ENCODE results near the gene GOLGA8J. TPM values are rescaled to one million over a fixed set of nuclear protein-coding genes. Genes with fewer than 3 reads are reported as not detected.

Gene GOLGA8J
- total and polyA plus RNA-seq, 4 donors = 0.06 to 0.25 TPM; not detected in 2

DNA sequence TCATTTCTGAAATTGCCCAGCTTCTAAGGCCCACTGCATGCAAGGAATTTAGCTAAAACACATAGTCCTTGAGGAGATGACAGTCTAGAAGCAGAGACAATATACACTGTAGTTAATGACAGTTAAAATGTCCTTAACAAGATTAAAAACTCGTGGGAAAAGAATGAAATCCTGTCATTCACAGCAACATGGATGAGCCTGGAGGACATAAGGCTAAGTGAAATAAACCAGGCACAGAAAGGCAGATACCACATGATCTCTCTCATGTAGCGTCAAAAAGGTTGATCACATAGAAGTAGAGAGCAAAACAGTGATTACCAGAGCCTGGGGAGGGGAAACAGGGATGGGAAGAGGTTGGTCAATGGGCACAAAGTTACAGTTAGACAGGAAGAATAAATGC is 36.3 kb upstream of the GOLGA8J start:
- WGBS = 65% methylated on average over 2 of the region's 2 CpGs
- no peak for DNase-seq (ENCODE audit: low spot score)

DNA sequence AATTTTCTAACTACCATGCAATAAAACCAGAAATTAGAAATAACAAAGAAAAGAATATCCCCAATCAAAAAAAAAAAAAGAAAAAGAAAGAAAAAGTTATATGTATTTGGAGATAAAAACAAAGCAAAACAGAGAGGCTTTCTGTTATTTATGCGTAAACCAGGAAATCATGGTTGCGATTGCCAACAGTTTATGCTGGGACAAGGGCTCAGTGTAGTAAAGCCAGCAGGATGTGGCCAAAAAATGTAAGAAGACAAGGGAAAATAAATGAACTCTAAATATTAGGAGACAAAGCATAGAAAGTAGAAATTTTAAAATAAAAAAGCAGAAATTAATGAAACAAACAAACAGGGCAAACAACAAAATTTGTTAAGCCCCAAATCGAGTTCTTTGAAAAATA is 27.2 kb upstream of the GOLGA8J start:
- Histone ChIP-seq H3K4me3 (ENCODE audit: low read depth in 1 of 3, low read length in 3 of 3) (no peak overlapping the region), H3K27me3 (ENCODE audit: control insufficient read depth in 4 of 4, insufficient read depth in 4 of 4, low read length in 3 of 4) (no peaks in the 10 kb centered on the region), H3K4me1 (ENCODE audit: control insufficient read depth in 4 of 4, insufficient read depth in 4 of 4, low read length in 3 of 4) (no peaks in the 10 kb centered on the region), H3K27ac (ENCODE audit: low read depth in 1 of 2, low read length in 2 of 2) (no peak overlapping the region), H3K9ac (ENCODE audit: low read depth in 1 of 2, low read length in 2 of 2) (no peak overlapping the region), H3K9me3 (ENCODE audit: control insufficient read depth in 4 of 4, low read length in 3 of 4) (no peaks in the 10 kb centered on the region), H3K36me3 (ENCODE audit: control insufficient read depth in 4 of 4, insufficient read depth in 3 of 4, low read depth in 1 of 4, low read length in 3 of 4) (no peaks in the 10 kb centered on the region)
- WGBS = 89% methylated on average over 3 of the region's 3 CpGs
- no peak for DNase-seq (ENCODE audit: low spot score)
- no peak for TF ChIP-seq NR2F2 (IDR thresholded peaks at IDR 0.05)
- no peak for TF ChIP-seq YY1 (IDR thresholded peaks at IDR 0.05)
- no peak for TF ChIP-seq EGR1 (IDR thresholded peaks at IDR 0.05; ENCODE audit: low read depth in 2 of 2)
- no peak for TF ChIP-seq FOXA1 (IDR thresholded peaks at IDR 0.05)
- TF ChIP-seq JUND (IDR thresholded peaks at IDR 0.05) = no peak
- TF ChIP-seq, protein P1, sequence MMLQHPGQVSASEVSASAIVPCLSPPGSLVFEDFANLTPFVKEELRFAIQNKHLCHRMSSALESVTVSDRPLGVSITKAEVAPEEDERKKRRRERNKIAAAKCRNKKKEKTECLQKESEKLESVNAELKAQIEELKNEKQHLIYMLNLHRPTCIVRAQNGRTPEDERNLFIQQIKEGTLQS (IDR thresholded peaks at IDR 0.05) = no peak
- TF ChIP-seq HNF4G (IDR thresholded peaks at IDR 0.05) = no peak
- TF ChIP-seq, protein P2, sequence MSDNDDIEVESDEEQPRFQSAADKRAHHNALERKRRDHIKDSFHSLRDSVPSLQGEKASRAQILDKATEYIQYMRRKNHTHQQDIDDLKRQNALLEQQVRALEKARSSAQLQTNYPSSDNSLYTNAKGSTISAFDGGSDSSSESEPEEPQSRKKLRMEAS (IDR thresholded peaks at IDR 0.05) = no peak
- no peak for TF ChIP-seq TAF1 (conservative IDR thresholded peaks at IDR 0.05)
- no peak for TF ChIP-seq GABPA (IDR thresholded peaks at IDR 0.05 in 1 of 2, conservative IDR thresholded peaks at IDR 0.05 in 1 of 2)
- TF ChIP-seq SP1 (IDR thresholded peaks at IDR 0.05) = no peak
- TF ChIP-seq RAD21 (IDR thresholded peaks at IDR 0.05) = no peak
- no peak for TF ChIP-seq FOXA2 (IDR thresholded peaks at IDR 0.05)
- no peak for TF ChIP-seq RXRA (IDR thresholded peaks at IDR 0.05)
- TF ChIP-seq, protein P3, sequence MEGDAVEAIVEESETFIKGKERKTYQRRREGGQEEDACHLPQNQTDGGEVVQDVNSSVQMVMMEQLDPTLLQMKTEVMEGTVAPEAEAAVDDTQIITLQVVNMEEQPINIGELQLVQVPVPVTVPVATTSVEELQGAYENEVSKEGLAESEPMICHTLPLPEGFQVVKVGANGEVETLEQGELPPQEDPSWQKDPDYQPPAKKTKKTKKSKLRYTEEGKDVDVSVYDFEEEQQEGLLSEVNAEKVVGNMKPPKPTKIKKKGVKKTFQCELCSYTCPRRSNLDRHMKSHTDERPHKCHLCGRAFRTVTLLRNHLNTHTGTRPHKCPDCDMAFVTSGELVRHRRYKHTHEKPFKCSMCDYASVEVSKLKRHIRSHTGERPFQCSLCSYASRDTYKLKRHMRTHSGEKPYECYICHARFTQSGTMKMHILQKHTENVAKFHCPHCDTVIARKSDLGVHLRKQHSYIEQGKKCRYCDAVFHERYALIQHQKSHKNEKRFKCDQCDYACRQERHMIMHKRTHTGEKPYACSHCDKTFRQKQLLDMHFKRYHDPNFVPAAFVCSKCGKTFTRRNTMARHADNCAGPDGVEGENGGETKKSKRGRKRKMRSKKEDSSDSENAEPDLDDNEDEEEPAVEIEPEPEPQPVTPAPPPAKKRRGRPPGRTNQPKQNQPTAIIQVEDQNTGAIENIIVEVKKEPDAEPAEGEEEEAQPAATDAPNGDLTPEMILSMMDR (IDR thresholded peaks at IDR 0.05; ENCODE audit: low read depth, low read length, missing input control) = no peak
- no peak for TF ChIP-seq HNF4A (conservative IDR thresholded peaks at IDR 0.05)
- TF ChIP-seq, protein P4, sequence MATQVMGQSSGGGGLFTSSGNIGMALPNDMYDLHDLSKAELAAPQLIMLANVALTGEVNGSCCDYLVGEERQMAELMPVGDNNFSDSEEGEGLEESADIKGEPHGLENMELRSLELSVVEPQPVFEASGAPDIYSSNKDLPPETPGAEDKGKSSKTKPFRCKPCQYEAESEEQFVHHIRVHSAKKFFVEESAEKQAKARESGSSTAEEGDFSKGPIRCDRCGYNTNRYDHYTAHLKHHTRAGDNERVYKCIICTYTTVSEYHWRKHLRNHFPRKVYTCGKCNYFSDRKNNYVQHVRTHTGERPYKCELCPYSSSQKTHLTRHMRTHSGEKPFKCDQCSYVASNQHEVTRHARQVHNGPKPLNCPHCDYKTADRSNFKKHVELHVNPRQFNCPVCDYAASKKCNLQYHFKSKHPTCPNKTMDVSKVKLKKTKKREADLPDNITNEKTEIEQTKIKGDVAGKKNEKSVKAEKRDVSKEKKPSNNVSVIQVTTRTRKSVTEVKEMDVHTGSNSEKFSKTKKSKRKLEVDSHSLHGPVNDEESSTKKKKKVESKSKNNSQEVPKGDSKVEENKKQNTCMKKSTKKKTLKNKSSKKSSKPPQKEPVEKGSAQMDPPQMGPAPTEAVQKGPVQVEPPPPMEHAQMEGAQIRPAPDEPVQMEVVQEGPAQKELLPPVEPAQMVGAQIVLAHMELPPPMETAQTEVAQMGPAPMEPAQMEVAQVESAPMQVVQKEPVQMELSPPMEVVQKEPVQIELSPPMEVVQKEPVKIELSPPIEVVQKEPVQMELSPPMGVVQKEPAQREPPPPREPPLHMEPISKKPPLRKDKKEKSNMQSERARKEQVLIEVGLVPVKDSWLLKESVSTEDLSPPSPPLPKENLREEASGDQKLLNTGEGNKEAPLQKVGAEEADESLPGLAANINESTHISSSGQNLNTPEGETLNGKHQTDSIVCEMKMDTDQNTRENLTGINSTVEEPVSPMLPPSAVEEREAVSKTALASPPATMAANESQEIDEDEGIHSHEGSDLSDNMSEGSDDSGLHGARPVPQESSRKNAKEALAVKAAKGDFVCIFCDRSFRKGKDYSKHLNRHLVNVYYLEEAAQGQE (IDR thresholded peaks at IDR 0.05) = no peak

More for the DNA sequence above, 36.3 kb upstream of the GOLGA8J start:
- Histone ChIP-seq H3K4me1 (ENCODE audit: control insufficient read depth in 4 of 4, insufficient read depth in 4 of 4, low read length in 3 of 4) (peaks cover 0 to 24% (median 13%) of the 10 kb centered on the region in 4 donors), H3K27me3 (ENCODE audit: control insufficient read depth in 4 of 4, insufficient read depth in 4 of 4, low read length in 3 of 4) (no peaks in the 10 kb centered on the region), H3K36me3 (ENCODE audit: control insufficient read depth in 4 of 4, insufficient read depth in 3 of 4, low read depth in 1 of 4, low read length in 3 of 4) (no peaks in the 10 kb centered on the region), H3K9ac (ENCODE audit: low read depth in 1 of 2, low read length in 2 of 2) (no peak overlapping the region), H3K27ac (ENCODE audit: low read depth in 1 of 2, low read length in 2 of 2) (no peak overlapping the region), H3K4me3 (ENCODE audit: low read depth in 1 of 3, low read length in 3 of 3) (no peak overlapping the region), H3K9me3 (ENCODE audit: control insufficient read depth in 4 of 4, low read length in 3 of 4) (no peaks in the 10 kb centered on the region)
- TF ChIP-seq SP1 (IDR thresholded peaks at IDR 0.05) = no peak
- TF ChIP-seq RAD21 (IDR thresholded peaks at IDR 0.05) = no peak
- no peak for TF ChIP-seq FOXA2 (IDR thresholded peaks at IDR 0.05)
- TF ChIP-seq HNF4G (IDR thresholded peaks at IDR 0.05) = no peak
- TF ChIP-seq, protein P5, sequence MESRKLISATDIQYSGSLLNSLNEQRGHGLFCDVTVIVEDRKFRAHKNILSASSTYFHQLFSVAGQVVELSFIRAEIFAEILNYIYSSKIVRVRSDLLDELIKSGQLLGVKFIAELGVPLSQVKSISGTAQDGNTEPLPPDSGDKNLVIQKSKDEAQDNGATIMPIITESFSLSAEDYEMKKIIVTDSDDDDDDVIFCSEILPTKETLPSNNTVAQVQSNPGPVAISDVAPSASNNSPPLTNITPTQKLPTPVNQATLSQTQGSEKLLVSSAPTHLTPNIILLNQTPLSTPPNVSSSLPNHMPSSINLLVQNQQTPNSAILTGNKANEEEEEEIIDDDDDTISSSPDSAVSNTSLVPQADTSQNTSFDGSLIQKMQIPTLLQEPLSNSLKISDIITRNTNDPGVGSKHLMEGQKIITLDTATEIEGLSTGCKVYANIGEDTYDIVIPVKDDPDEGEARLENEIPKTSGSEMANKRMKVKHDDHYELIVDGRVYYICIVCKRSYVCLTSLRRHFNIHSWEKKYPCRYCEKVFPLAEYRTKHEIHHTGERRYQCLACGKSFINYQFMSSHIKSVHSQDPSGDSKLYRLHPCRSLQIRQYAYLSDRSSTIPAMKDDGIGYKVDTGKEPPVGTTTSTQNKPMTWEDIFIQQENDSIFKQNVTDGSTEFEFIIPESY (IDR thresholded peaks at IDR 0.05) = no peak
- no peak for TF ChIP-seq TAF1 (conservative IDR thresholded peaks at IDR 0.05)
- TF ChIP-seq, protein P3 (IDR thresholded peaks at IDR 0.05; ENCODE audit: low read depth, low read length, missing input control) = no peak

Data from liver (tissue), 9 donors.